Measurements from ENCODE around the gene TMEM45A.

The TMEM45A gene

DNA sequence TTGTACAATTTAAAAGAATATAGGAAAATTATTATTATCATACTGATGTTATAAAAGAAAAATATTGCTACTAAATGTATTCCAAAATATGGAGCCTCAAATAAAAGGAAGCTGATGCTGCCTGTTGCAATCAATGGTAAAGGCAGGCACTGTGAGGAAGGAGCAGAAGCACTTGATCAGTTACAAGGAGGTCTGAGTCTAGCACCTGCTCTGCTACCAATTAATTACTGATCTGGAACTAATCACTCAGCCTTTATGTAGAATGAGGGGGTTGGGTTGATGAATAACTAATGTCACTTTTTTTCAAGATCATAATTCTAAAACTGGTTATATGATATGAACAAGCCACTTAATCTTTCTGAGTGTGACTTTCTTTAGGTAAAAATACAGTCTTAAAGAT, 122.5 kb downstream of the TMEM45A start:
- no peak for DNase-seq (ENCODE audit: low spot score)

GRCh38 chr3:100615684-100616083, 123.3 kb downstream of the TMEM45A start:
- DNase-seq (ENCODE audit: low spot score) = no peak

DNA sequence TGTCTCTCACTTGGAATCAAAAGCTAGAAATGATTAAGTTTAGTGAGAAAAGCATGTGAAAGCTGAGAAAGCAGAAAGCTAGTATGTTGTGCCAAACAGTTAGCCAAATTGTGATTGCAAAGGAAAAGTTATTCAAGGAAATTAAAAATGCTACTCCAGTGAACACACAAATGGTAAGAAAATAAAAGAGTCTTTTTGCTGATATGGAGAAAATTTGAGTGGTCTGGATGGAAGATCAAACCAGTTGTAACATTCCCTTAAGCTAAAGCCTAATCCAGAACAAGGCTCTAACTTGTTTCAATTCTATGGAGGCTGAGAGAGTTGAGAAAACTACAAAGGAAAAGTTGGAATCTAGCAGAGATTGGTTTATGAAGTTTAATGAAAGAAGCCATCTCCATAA, 128.8 kb downstream of the TMEM45A start:
- no peak for DNase-seq (ENCODE audit: low spot score)
